ENCODE results near the gene KRTAP5-4.
"Not testable (repeated sequence)": the region's sequence is repeated elsewhere in the genome, so short reads cannot be mapped to it uniquely, and the experiment has no call there.

GRCh38 chr11:1661454-1662269 lies 39.7 kb upstream of the KRTAP5-4 start:
- TF ChIP-seq EZH2 (IDR thresholded peaks at IDR 0.05; ENCODE audit: insufficient read depth, poor library complexity, severe bottlenecking); EZH2phosphoT487 (IDR thresholded peaks at IDR 0.05; ENCODE audit: insufficient read depth, low read depth): not testable (repeated sequence)

Measured in GM23248 (cell line).